NB4 (cell line): Measurements from ENCODE around the gene SDHAF1.

Experiments used
- CTCF ChIP-seq: IDR thresholded peaks from one replicate; pipeline ENCODE4 v1.5.1; 2012; ENCODE audit warnings: low read depth, low read length
- POLR2A ChIP-seq: IDR thresholded peaks from 2 replicates; pipeline ENCODE4 v1.6.1; 2011; ENCODE audit warnings: mild to moderate bottlenecking; ENCODE audit not compliant: insufficient read length; ENCODE audit errors: extremely low read depth

- TF ChIP-seq CTCF (no peak), POLR2A (no peak)
These were observed 35.0 kb upstream of the SDHAF1 start for GRCh38 chr19:35959968-35960320.
